Central memory CD4-positive, alpha-beta T cell (primary cell): Measurements from ENCODE around the gene FOXP1.

Experiments used
- DNase-seq: peaks from one replicate; pipeline ENCODE4 v3.0.0; 2022

Gene FOXP1

DNA sequence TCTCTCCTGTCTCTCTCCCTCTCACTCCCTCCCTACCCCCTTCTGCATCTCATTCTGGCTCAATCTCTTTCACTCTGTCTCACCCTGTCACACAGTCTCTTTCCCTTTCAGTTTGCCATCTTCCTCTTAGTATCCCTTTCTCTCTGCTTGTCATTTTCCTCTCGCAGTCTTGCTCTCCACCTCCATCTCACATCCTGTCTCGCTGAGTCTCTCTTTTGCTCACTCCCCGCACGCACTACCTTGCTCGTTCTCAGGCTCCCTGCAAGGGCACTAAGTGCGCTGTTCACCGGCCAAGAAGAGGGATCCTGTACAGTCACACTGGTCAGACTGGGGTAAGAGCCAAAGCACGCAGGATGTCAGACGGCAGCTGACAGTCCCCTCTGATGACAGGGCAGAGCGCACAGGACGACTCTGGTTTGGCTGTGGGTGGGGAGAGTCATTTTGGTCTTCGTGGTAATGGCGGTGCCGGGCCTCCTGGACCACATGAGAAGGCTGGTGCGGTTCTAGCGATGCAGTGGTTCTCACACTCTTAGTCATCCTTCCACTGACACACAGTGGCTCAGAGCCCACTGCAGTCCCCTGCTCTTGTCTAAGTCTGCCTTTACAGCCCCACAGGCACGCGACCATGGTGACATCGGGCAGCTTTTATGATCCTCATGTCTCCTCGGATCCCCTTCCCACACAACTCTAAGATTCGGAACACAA lies 356.8 kb downstream of the FOXP1 start:
- DNase-seq = peak; percentile 72

DNA sequence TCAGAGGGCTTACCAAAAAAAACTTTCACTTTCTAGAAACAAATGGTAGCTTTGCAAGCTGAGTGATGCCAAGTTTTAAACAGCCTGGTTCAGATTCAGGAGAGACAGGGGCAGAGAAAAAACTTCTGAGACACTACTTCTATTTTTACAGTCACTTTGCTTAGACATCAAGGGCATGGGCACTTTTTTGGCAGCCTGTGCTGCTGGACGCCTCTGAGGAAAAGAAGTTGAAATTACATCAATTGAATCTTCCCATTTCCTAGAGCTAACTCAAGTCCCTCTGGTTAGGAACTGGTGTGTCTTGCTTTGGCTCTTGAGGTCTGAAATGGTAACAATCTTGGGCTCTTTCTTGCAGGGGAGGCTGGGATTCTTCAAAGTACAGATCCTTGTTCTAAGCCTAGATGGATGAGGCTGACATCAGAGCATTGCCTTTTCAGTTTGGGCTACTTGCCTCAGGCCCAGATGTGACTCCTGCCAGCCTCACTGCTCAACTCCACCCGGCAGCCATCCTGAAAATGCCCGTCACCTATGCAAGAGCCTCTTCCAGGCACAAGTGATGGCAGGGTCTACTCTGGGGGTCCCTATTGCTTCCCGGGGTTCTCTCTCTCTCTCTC lies 357.5 kb downstream of the FOXP1 start:
- DNase-seq = no peak

DNA sequence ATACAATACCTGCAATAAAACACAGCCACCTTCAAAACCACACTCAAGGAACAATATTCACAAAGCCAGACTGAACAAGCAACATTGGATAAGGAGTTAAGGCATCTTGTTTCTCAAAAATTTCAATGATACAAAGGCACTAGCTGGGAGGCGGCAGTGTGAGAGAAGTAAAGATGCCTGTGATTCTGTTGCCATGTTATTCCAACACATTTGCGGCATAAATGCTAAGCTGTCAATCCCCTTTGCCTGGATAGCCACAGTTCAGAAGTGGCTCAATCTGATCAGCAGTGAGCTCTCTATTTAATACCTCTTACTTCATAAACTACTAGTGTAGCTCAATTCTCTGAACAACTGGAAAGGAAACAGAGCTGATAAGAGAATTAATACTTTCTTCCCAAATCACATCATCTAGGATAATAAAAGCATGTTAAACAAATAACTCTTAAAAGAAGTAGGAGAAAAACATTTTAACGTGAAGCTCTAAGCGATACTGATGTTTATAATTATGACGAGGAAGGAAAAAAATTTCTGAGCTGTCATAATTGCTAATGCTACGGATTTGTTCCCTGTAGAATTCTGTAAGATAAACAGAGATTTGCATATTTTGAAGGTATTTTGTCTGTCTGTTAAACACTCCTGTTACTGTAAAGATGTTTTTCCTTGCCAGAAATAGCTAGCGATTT lies 358.4 kb downstream of the FOXP1 start:
- DNase-seq = no peak

DNA sequence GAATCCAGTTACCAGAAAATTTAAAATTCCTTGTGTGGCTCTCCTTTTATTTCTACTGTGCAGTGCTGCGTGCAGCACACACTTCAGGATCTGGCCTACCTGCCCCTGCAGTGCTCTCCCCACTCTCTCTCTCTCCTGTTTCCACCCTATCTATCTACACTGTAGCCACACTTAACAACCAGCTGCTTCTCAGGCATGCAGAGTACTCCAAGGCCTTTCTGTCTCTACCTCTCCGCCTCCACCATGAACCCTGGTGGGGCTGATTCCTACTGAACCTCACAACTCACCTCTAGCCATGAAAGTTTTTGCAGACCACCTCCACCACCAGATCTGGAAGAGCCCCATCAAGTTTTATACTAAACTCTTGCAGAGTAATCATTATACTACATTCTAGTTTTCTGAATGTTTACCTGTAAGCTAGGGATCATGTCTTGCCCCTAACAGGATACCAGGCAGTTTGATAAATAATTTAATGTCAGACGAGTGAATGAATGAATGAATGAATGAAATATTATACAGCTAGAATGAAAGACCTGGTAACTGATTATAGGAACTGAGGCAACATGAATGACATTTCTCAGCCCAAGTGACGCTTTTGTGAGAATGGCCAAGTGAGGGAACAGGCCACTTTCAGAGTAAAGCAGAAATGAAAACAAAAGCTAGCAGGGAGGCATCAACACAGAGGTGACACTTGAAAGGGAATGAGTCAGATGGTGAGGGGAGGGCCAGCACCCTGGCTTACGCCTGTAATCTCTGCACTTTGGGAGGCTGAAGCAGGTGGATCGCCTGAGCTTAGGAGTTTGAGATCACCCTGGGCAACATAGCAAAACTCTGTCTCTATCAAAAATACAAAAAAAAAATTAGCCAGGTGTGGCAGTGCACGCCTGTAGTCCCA lies 363.5 kb downstream of the FOXP1 start:
- DNase-seq = no peak

DNA sequence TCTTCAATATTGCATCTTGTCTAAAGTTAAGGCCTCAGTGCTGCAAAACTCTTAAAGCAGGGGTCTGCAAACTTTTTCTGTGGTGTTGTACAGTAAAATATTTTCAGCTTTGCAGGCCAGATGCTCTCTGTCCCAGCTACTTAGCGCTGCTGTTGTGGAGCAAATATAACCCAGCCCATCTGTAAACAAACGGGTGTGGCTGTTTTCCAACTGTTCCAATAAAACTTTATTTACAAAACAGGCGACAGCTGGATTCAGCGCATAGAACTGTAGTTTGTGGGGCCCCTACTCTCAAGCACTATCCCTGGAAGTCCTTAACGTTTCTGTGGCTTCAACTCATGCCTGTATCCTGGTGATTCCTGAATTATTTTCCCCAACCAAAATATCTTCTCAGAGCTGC lies 365.0 kb downstream of the FOXP1 start:
- DNase-seq = no peak

DNA sequence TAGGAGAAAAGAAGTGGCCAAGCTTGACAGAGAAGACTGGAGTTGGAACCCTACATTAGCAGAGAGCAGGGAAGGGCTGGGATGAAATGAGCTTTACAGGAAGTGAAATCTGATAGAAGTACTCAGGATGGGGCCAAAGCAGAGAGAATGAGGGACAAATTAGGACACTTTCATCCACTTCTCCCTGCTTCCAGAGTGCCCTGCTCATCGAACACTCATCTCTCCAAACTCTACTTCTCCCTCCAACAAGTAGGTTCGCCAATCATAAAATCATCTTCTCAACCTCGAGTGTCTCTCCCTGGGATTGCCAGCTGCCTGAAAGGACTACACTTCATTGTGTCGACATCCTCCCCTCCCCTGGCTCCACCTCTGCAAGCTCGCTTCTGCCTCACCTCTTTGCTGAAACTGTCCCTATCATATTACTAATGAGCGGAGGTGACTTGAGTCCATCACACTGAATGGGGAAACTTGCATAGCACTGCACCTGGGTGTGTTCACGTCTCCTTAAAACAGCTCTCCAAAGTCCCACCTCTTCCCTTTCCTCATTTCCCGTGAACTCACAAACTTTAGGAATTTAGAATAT lies 365.8 kb downstream of the FOXP1 start:
- DNase-seq = no peak

DNA sequence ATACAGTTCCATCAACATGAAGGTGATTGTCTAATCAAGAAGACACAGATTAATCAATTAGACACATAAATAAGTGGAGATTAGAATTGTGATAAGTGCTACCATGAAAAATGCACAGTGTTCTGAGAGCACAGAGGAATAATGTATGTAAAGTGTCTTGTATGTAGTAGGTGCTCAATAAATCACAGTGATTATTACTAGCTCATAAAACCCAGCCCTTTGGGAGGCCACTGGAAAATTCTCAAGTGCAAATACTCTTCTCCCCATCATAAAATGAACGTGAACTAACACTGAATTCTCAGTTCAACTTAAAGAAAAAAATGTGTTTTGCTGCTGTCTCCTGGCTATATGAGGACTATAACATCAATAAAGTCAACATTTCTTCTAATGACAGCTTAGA lies 368.2 kb downstream of the FOXP1 start:
- DNase-seq = no peak

GRCh38 chr3:71214797-71215196 lies 368.7 kb downstream of the FOXP1 start:
- no peak for DNase-seq

GRCh38 chr3:71214016-71214415 lies 369.5 kb downstream of the FOXP1 start:
- DNase-seq = no peak

DNA sequence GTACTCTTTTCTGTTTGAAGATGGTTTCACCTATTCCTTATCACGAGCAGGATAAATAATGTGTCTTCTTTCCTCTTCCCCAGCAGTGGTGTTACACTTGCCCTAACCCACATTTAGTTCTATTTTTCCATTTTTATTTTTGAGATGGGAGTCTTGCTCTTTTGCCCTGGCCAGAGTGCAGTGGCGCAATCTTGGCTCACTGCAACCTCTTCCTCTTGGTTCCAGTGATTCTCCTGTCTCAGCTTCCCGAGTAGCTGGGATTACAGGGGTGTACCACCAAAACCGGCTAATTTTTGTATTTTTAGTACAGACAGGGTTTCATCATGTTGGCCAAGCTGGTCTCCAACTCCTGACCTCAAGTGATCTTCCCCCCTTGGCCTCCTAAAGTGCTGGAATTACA lies 372.4 kb downstream of the FOXP1 start:
- DNase-seq = no peak

DNA sequence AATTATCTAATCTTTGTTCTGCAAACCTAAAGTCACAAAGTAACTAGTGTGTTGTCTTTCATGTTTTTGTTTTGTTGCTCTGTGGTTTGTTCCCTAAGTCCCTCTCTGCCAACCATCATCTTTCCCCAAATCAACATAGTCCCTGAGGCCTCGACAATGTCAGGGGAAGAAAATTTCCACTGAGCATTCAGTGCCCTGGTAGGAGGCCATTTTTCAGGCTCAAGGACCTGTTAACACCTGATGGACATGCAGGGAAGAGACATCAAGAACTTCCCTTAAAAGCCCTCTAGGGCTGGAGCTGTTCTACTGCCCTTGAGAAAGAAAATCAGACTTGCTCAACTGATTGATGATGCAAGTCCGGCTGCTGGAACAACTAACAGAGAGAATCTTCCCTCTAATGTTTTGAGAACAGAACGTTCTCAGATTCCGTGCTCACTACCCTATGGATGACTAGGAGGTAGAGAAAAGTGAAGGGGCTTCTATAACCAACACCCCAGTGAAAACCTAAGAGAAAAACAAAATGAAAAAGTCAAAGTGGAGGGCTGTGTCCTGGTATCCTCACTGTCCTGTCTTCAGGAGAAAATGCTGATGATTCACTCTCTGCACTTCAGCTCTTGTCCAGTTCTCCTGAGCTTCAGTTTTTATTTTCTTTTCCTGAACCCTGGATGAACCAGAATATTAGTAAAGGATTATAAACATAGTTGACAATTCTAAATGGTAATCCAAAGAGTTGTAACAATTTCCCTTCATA lies 373.1 kb downstream of the FOXP1 start:
- DNase-seq = no peak

DNA sequence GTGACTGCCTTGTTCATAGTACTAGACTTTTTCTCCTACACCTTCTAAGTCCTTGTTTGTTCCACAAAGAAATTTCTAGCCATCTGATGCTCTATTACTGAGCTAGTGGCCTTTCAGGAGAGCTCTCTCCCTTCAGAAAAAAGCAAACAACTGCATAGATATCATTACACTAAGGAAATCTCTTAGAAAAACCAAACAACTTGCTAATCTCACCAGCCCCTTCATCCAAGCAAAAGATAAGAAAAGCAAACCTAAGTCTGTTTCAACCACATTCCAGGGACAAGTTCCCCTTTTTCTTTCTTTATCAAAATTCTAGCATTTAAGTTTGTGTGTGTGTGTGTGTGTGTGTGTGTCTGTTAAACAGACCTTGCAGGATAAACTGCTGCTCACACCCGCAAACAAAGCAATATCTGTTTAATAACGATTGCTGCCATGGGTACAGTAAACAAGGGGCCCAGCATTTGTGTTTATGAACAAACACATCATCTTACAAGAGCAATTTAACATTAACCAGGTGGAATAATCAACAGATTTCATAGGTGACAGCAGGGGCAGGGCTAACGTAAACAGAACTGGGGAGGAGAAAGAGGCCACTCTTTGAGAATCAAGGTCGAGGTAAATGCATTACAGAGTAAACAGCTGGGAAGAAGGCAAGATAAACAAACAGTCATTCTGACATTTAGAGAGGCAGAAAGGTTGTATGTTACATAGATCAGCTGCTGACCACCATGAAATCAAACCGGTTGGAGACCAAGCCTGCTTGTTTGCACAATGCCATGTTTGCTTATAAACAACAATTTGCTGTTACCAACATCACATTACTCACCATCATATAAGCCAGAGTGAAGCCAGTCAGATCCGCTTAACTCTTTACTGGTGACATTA lies 375.1 kb downstream of the FOXP1 start:
- no peak for DNase-seq

- no peak for DNase-seq
Observed at GRCh38 chr3:71207632-71208031, 375.9 kb downstream of the FOXP1 start.

- DNase-seq = no peak
Observed at GRCh38 chr3:71206305-71207165, 377.0 kb downstream of the FOXP1 start.

DNA sequence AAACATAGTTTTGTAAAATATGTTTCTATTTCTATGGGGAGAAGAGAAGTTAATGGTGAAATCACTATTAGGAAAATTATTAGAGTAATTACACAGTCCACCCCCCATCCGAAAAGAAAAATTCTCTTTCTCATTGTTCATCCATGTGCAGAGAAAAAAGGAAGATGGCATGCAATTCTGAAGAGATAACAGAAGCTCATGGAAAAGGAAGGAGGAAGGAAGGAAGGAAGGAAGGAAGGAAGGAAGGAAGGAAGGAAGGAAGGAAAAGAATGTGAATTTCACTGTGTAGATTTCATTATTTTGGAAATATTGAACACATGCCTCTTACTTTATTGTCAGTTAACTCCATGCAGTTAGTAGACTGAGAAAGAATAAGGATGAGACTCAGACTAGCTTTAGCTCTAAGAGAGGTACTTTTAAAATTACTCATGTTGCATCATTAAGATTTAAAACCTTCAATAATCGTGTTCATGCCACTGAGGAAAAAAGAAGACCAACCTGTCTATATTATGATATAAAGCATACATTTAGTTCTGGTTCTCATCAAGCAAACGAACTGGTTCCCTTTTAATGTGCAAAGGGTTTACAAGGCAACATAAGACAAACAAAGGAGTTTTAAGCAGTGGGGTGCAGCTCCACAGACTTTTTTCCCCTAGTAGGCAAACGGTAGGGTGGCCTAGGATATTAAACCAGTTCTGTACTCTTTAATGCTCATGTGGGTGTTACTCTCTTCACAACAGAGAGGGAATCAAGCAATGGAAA lies 379.6 kb downstream of the FOXP1 start:
- no peak for DNase-seq

GRCh38 chr3:71202848-71203533 lies 380.5 kb downstream of the FOXP1 start:
- no peak for DNase-seq

GRCh38 chr3:71201939-71202338 lies 381.6 kb downstream of the FOXP1 start:
- DNase-seq = no peak

DNA sequence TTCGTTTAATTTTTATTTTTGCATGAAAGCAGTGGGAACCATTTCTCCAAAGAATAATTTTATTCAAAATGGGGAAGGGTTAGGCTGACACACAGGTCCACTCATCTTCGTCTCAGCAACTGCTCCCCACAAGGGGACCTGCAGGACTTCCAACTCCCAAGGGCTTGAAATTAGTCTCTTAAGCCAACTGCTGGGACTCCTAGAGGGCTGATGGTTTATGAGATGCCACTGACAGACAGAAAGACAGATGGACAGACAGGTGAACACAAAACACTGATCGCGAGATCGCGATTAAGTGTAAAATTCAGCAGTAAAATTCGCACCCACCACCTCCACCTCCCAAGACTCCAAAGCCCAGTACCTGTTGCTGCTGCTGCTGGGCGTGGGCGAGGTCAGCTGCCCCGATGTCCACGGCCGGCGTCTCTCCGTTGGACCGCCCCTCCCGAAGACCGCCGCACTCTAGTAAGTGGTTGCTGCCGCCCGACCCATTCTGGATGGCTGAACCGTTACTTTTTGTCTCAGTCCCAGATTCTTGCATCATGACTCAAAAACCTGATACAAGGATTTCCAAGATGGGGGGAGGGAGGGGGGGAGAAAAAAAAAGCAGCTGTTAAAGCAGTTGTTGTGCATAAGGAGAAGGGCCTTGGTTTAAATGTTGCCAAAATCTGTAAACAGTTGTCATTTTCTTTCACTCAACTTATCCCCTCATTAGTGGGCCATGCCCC lies 385.5 kb downstream of the FOXP1 start:
- DNase-seq = no peak
